MCF 10A (cell line): ENCODE measurements around the gene KAZN. TPM values are rescaled to one million over a fixed set of nuclear protein-coding genes. Genes with fewer than 3 reads are reported as not detected.

Experiments used
- BruUV-seq: library from RNA; stranded (reverse); fragments of 400-500 nt; replicated peaks from 2 replicates; lab custom pipeline; 2021; lab: Mats Ljungman, UMichigan
- CTCF ChIA-PET: fragments of 300-600 bp; sonication (Branson Sonifier 250); formaldehyde crosslinking; extraction: SDS; loops from one replicate; lab custom pipeline; 2021; ENCODE audit warnings: antibody characterized with exemption, inconsistent platforms; lab: Yijun Ruan, JAX
- POLR2A ChIA-PET: fragments of 300-600, 350-650 bp; sonication (Branson Sonifier 250); formaldehyde crosslinking; extraction: SDS; loops from one replicate; lab custom pipeline; 2020; ENCODE audit warnings: antibody characterized with exemption, inconsistent platforms; lab: Yijun Ruan, JAX
- DNase-seq: peaks from one replicate; pipeline ENCODE4 v3.0.0-alpha.2; 2018; ENCODE audit not compliant: unreplicated experiment
- H3K27ac Mint-ChIP-seq: one replicate; pipeline ENCODE4 v1.8.0; 2022; ENCODE audit warnings: mild to moderate bottlenecking, low read depth, mixed read lengths; ENCODE audit not compliant: unreplicated experiment
- H3K27me3 Mint-ChIP-seq: one replicate; pipeline ENCODE4 v1.8.0; 2022; ENCODE audit warnings: mixed read lengths; ENCODE audit not compliant: insufficient read depth, unreplicated experiment
- H3K36me3 Mint-ChIP-seq: one replicate; pipeline ENCODE4 v1.8.0; 2022; ENCODE audit warnings: mild to moderate bottlenecking, moderate library complexity, mixed read lengths; ENCODE audit not compliant: insufficient read depth, unreplicated experiment
- H3K4me1 Mint-ChIP-seq: one replicate; pipeline ENCODE4 v1.8.0; 2022; ENCODE audit warnings: mixed read lengths; ENCODE audit not compliant: insufficient read depth, unreplicated experiment
- H3K4me3 Mint-ChIP-seq: one replicate; pipeline ENCODE4 v1.8.0; 2022; ENCODE audit warnings: mild to moderate bottlenecking, moderate library complexity, mixed read lengths; ENCODE audit not compliant: unreplicated experiment
- H3K9me3 Mint-ChIP-seq: one replicate; pipeline ENCODE4 v1.8.0; 2022; ENCODE audit warnings: mixed read lengths; ENCODE audit not compliant: unreplicated experiment
- intact Hi-C: fragments of 100-400 bp; cut with micrococcal nuclease; formaldehyde crosslinking; loops from 2 replicates; pipeline ENCODE4 v1.14.1; 2022
- total RNA-seq: library from RNA; stranded (reverse); gene quantifications from 2 replicates; pipeline ENCODE4 v1.2.3, GENCODE V29; 2022
- TF ChIP-seq, protein P1 (sequence below): fragments of 200-600 bp; IDR thresholded peaks from one replicate; pipeline ENCODE4 v1.8.0; 2022; ENCODE audit warnings: antibody characterized with exemption, mild to moderate bottlenecking; ENCODE audit not compliant: unreplicated experiment

Gene KAZN
- total RNA-seq, 1 experiment from 2014 or later = 3.3 TPM

- no TSS peak for BruUV-seq
- peaks cover 24% of the 10 kb centered on the region for H3K27me3 Mint-ChIP-seq
- intact Hi-C loops = no loop called here
- no peak overlapping the region for H3K4me3 Mint-ChIP-seq
- ChIA-PET CTCF (interaction anchor here (0.6 kb wide), 2 partner anchors 12 to 161 kb away, joined by 3 to 4 read pairs; no protein-coding TSS in a partner anchor), POLR2A (no interaction called here)
- TF ChIP-seq, protein P1, sequence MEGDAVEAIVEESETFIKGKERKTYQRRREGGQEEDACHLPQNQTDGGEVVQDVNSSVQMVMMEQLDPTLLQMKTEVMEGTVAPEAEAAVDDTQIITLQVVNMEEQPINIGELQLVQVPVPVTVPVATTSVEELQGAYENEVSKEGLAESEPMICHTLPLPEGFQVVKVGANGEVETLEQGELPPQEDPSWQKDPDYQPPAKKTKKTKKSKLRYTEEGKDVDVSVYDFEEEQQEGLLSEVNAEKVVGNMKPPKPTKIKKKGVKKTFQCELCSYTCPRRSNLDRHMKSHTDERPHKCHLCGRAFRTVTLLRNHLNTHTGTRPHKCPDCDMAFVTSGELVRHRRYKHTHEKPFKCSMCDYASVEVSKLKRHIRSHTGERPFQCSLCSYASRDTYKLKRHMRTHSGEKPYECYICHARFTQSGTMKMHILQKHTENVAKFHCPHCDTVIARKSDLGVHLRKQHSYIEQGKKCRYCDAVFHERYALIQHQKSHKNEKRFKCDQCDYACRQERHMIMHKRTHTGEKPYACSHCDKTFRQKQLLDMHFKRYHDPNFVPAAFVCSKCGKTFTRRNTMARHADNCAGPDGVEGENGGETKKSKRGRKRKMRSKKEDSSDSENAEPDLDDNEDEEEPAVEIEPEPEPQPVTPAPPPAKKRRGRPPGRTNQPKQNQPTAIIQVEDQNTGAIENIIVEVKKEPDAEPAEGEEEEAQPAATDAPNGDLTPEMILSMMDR = no peak
- H3K9me3 Mint-ChIP-seq = no peaks in the 10 kb centered on the region
- no peaks in the 10 kb centered on the region for H3K4me1 Mint-ChIP-seq
- H3K27ac Mint-ChIP-seq = no peak overlapping the region
- no peaks in the 10 kb centered on the region for H3K36me3 Mint-ChIP-seq
- no peak for DNase-seq
Measured at GRCh38 chr1:15122331-15122730, 523.8 kb downstream of the KAZN start.

GRCh38 chr1:15123270-15123669 lies 524.8 kb downstream of the KAZN start:
- Mint-ChIP-seq H3K4me3 (no peak overlapping the region), H3K36me3 (no peaks in the 10 kb centered on the region), H3K4me1 (no peaks in the 10 kb centered on the region), H3K27me3 (peaks cover 24% of the 10 kb centered on the region), H3K9me3 (no peaks in the 10 kb centered on the region), H3K27ac (no peak overlapping the region)
- no TSS peak for BruUV-seq
- POLR2A ChIA-PET = no interaction called here
- no peak for DNase-seq
- intact Hi-C loops = no loop called here
- TF ChIP-seq, protein P1 = no peak
- CTCF ChIA-PET = interaction anchor here (0.5 to 1.1 kb wide), 4 partner anchors 11 to 734 kb away, joined by 3 to 6 read pairs (median 4); no protein-coding TSS in a partner anchor

DNA sequence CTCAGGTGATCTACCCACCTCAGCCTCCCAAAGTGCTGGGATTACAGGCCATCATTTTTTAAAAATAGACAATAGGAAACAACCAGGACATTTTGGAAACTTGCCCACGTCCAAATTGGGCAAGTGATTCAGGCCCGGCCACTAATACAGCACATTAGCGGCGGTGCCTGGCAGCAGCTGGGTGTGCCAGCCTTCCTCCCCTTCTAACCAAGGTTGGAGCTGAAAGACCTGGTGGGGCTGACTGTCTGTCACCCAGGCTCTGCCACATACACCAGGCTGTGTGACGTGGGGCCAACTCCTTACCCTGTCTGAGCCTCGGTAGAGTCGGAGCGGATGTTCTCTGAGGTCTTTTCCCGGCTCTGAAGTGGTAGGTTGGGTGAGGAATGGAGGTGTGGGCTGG lies 525.4 kb downstream of the KAZN start:
- no peak for DNase-seq
- TF ChIP-seq, protein P1 = no peak
- ChIA-PET CTCF (interaction anchor here (0.7 to 1.1 kb wide), 2 partner anchors 148 to 183 kb away, joined by 3 read pairs; no protein-coding TSS in a partner anchor), POLR2A (no interaction called here)
- no peaks in the 10 kb centered on the region for H3K36me3 Mint-ChIP-seq
- BruUV-seq = no TSS peak
- no peaks in the 10 kb centered on the region for H3K9me3 Mint-ChIP-seq
- peaks cover 18% of the 10 kb centered on the region for H3K27me3 Mint-ChIP-seq
- H3K27ac Mint-ChIP-seq = no peak overlapping the region
- H3K4me1 Mint-ChIP-seq = no peaks in the 10 kb centered on the region
- intact Hi-C loops = no loop called here
- no peak overlapping the region for H3K4me3 Mint-ChIP-seq

GRCh38 chr1:15124362-15125100 lies 526.0 kb downstream of the KAZN start:
- CTCF ChIA-PET = interaction anchor here (0.7 to 10.6 kb wide), 2 partner anchors 36 to 180 kb away, joined by 3 to 92 read pairs; no protein-coding TSS in a partner anchor
- Mint-ChIP-seq H3K4me1 (no peaks in the 10 kb centered on the region), H3K9me3 (no peaks in the 10 kb centered on the region), H3K27ac (no peak overlapping the region), H3K36me3 (no peaks in the 10 kb centered on the region), H3K4me3 (no peak overlapping the region), H3K27me3 (peaks cover 14% of the 10 kb centered on the region)
- intact Hi-C loops = no loop called here
- TF ChIP-seq, protein P1 = no peak
- BruUV-seq = no TSS peak
- POLR2A ChIA-PET = interaction anchor here (1.0 kb wide), 1 partner anchor 28 kb away, joined by 3 read pairs; no protein-coding TSS in a partner anchor
- no peak for DNase-seq
